Measurements from ENCODE around the gene PDIA6.

PDIA6 gene, protein sequence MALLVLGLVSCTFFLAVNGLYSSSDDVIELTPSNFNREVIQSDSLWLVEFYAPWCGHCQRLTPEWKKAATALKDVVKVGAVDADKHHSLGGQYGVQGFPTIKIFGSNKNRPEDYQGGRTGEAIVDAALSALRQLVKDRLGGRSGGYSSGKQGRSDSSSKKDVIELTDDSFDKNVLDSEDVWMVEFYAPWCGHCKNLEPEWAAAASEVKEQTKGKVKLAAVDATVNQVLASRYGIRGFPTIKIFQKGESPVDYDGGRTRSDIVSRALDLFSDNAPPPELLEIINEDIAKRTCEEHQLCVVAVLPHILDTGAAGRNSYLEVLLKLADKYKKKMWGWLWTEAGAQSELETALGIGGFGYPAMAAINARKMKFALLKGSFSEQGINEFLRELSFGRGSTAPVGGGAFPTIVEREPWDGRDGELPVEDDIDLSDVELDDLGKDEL

DNA sequence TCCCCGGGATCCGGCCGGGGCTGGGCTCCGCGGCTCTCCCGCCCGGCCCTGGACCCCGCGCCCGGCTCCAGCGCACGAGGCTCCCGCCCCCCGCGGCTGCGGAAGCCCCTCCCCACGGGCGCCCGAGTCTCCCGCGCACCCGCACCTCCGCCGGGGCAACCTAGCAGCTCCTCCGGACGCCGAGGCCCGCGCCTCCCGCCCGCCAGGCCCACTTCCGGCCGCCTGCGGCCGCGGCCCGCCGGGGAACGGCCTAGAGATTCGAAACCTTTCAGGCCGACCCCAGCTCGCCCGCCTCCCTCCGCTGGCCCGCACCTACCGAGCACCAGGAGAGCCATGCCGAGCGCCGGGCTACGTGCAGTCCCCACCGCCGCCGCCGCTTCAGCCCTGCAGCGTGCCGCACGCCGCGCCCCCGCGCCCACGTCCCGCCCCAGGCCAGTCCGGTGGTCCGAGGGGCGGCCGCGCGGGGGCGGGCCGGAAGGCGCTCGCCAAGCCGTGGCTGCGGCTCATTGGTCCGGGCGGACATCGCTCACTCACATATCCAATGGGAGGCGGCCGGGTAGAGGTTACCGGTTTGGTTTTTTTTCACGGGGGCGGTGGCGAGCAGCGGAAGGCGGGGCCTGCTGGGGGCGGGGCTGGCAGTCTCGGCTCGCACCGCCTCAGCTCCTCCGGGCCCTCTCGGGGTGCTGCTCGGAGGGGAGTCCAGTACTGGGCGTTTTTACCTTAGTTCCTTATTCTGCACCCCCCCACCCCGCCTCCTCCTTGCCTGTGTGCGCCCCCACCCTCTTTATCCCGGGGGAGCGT lies at the start of gene PDIA6:
Gene PDIA6, minus strand, starts transcription at position 424 of the 801 bp plus-strand sequence. Its CDS starts 89 bp downstream, at position 335.
- peak; percentile 94 for DNase-seq

DNA sequence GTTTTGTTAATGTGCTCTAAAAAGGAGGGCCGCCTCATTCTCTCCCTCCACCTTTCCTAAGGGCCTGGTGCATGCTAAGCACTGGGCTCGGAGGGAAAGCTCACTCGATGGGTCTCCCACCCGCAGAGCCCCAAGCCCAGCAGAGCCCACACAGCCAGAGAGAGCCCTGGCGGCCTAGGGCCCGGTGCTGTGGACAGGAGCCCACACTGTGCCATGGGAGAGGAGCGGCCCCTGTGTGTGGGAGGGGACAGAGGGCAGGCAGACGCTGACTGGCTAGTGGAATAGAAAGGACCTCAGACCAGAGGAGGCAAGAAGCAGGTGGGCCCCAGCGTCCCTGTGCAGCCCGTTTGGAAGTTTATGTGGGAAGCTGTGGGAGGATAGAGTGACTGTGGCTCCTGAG lies 49.7 kb upstream of the PDIA6 start:
- no peak for DNase-seq

- DNase-seq: no peak
Observed at GRCh38 chr2:10861765-10862164, 49.2 kb upstream of the PDIA6 start.

GRCh38 chr2:10860814-10861325 lies 48.3 kb upstream of the PDIA6 start:
- no peak for DNase-seq

GRCh38 chr2:10860081-10860813 lies 47.7 kb upstream of the PDIA6 start:
- DNase-seq: no peak

DNA sequence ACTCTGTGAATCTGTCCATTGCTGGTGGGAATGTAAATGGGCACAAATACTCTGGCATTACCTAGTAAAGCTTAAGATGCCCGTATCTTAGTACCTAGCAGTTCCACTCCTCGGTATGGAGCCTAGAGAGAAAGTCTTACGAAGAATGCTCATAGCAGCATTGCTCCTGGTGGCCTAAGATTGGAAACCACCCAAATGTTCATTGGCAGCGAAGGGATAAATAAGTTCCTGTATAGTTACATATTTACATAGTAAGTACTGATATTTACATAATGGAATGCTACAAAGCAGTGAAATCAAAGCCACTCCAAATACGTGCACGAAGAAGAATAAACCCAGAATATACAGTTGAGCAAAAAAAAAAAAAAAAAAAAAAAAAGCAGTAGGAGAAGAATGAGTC lies 46.7 kb upstream of the PDIA6 start:
- DNase-seq: no peak

GRCh38 chr2:10848541-10848940 lies 36.0 kb upstream of the PDIA6 start:
- no peak for DNase-seq

DNA sequence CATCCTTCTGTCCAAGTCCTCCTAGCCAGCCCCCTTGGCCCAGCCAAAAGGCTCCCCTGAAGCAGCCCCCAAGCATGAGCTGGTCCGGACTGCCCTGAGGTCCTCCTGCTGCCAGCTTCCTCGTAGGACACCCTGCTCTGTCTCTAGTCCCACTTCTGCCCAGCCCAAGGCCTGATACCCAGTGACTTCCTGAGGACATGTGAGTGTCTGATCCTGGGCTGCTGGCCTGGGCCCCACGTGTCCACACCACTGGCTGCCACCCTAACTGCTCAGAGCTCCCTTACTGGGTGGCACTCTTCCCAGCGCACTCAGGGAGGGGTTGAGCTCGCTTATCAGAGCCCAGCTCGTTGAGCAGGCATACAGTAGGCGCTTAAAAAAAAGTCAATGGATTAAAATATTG lies 34.4 kb upstream of the PDIA6 start:
- DNase-seq: no peak

GRCh38 chr2:10846110-10846861 lies 33.7 kb upstream of the PDIA6 start:
- DNase-seq: no peak

DNA sequence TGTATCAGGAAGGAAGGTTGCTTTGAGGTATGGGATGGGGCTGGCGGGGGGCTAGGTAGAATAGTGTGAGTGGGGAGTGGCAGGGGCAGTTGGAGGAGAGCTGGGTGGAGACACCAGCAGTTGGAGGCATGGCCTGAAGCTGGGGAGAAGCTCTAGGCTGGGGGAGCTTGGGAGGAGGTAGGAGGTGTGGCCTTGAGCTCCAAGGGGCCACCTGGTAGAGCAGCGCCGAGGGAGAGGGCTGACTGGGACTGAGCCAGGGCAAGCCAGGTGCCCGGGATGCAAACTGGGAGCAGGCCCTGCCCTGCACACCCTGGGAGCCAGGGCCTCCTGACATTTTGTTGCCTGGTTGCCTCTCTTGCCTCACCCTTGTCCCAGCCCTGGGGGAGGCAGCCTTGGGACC lies 33.1 kb upstream of the PDIA6 start:
- no peak for DNase-seq

DNA sequence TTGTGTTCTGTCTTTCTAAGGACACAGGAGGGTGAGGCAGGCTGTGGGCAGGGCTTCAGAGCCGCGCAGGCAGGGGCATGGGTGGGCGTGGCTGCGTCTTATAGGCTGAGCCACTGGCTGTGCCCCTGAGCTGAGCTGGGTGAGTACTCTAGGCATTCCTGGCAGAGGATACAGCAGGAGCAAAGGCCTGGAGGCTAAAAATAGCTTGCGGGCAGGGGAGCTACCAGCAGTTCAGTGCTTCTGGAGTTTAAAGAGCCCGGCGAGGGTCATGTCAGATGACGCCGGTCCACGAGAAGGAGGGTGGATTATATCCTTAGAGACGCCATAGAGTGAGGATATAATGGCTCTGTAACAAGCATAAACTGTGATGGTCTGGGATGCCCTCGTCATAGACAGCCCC lies 31.5 kb upstream of the PDIA6 start:
- DNase-seq: no peak

GRCh38 chr2:10842506-10842905 lies 29.9 kb upstream of the PDIA6 start:
- DNase-seq: no peak

DNA sequence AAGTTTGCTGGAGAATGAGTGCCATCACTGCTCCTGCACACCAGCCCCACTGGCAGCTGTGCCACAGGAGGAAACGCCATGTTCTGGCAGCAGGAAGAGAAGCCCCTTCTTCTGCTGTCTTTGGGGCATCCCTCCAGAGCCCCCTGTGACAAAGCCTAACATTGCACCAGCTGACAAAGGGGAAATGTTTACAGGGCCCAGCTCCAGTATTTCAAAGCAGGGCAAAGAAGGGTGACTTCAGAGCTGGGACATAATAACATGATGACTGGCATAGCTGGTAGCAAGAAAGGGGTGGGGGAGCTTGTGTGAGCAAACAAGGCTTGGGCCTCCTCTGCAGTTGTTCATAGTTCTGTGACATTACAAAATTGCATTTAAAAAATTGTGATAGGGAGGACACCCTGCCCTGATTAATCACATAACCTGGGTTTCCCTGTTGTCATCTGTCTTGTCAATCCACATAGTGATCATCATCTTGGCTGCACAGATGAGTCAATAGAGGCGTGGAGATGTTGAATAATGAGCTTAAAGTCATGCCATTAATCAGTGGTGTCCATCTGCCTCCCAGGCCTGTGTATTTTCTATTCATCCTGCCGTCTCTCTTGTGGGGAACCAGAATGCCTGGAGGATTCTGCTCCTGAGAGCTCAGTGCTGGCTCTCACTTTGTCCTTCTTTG lies 29.1 kb upstream of the PDIA6 start:
- no peak for DNase-seq

GRCh38 chr2:10839813-10840212 lies 27.2 kb upstream of the PDIA6 start:
- DNase-seq: no peak

DNA sequence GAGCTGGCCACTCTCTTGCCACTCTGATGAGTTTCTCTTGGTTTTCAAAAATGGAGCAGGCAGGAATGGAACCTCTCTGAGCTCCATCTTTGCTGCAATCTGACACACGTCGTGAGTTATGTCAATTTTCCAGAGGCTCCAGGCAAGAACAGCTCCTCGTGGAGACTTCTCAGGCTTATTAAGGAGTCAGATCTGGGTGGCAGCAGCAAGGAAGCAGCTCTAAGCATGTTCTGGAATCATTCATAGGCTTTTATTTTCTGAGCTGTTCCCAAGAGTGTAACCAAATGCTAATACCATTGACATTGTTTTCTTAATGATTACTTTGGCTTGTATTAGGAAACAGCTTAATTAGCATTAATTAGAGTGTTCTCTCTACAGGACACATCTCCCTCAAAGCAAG lies 26.1 kb upstream of the PDIA6 start:
- DNase-seq: no peak

DNA sequence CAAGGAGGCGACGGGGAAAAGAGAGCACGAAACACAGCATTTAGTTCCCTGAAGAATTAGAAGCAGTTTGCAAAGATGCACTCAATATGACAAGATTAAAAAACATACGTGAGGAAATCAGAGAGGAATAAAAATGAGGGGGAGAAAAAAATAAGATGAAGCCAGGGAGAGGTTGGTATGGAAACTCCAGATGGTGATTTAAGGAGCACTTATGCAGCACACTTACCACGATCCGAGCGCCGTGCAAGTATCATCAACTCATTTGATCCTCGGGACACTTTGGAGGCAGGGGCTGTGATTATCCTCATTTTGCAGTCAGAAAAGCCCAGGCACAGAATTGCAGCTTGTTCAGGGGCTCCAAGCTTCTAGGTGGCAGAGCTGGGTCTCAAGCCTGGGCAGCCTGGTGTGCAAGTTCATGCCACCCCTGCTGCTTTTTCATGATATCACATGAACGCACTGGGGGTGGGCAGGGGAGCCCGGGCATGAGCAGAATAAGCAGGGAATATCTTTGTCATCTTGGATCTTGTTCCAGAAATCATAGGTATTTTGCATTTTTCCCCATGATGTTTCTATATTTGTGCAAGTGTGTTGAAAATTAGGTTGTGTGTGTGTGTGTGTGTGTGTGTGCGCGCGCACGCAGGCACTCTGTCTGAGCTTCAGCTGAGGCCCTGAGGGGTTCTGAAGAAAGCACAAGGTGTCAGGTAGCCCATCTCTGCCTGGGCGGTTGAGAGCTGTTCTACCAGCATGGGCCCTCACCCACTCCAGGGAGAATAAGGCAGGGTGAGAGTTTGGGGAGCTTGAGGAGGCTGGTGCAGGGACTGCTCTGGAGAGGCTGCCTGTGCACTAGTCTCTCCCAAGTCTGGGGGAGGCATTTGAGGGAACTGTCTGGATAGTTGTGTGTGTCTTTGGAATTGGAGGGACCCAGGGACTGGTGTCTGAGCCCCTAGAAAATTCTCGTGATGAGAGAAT lies 25.0 kb upstream of the PDIA6 start:
- DNase-seq: no peak

- peak; percentile 86 for DNase-seq
Observed at GRCh38 chr2:10835052-10835970, 22.7 kb upstream of the PDIA6 start.

- no peak for DNase-seq
Observed at GRCh38 chr2:10834068-10834655, 21.6 kb upstream of the PDIA6 start.

DNA sequence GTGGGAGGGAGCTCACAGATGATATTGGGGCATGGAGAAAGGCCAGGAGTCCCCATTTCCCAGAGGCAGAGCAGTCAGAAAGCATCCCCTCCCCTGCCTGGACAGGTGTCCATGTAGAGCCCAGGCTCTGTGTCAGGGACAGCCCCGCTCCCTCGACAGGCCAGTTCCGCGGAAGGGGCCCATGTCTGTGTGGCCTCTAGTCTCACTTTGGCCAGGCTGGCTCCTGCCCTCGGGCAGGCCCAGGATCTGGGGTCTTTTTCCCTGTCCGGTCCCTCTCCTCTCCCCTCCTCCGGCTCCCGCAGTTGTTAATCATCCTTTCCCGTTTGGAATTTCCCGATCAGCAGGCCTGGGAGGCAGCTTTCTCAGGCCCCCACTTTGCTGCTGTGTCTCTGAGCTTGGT lies 20.4 kb upstream of the PDIA6 start:
- no peak for DNase-seq

All from stimulated activated CD4-positive, alpha-beta T cell treated with anti-CD3 and anti-CD28 coated beads, Interleukin-4, amount 100 ng/mL, for 1 hour (primary cell).